Measurements from ENCODE around the gene PRDM11.

DNA sequence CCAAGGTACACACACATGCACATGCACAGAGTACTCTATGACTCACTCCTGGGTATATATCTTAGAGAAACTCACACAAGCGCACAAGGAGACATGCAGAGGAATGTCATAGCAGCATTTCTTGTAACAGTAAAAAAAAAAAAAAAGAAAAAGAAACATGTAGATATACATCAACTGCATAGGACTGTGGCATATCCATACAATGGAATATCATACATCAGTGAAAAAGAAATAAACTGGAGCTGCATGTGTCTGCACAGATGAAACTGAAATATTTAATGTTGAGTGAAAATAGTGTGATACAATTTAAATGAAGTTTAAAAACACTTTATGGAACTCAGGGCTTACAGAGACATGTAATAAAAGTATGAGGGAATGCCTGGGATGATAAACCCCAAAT is 93.3 kb downstream of the PRDM11 start:
- TF ChIP-seq, protein P1, sequence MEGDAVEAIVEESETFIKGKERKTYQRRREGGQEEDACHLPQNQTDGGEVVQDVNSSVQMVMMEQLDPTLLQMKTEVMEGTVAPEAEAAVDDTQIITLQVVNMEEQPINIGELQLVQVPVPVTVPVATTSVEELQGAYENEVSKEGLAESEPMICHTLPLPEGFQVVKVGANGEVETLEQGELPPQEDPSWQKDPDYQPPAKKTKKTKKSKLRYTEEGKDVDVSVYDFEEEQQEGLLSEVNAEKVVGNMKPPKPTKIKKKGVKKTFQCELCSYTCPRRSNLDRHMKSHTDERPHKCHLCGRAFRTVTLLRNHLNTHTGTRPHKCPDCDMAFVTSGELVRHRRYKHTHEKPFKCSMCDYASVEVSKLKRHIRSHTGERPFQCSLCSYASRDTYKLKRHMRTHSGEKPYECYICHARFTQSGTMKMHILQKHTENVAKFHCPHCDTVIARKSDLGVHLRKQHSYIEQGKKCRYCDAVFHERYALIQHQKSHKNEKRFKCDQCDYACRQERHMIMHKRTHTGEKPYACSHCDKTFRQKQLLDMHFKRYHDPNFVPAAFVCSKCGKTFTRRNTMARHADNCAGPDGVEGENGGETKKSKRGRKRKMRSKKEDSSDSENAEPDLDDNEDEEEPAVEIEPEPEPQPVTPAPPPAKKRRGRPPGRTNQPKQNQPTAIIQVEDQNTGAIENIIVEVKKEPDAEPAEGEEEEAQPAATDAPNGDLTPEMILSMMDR (IDR thresholded peaks at IDR 0.05) = no peak
- TF ChIP-seq POLR2AphosphoS5 (IDR thresholded peaks at IDR 0.05) = no peak
